Fibroblast of the conjunctiva (primary cell): Measurements from ENCODE around the gene MVP.
"Not testable (repeated sequence)": the region's sequence is repeated elsewhere in the genome, so short reads cannot be mapped to it uniquely, and the experiment has no call there.

Experiments
- DNase-seq: peaks from one replicate; pipeline ENCODE4 v3.0.0-alpha.2; 2010; ENCODE audit warnings: low read depth

Gene MVP

DNA sequence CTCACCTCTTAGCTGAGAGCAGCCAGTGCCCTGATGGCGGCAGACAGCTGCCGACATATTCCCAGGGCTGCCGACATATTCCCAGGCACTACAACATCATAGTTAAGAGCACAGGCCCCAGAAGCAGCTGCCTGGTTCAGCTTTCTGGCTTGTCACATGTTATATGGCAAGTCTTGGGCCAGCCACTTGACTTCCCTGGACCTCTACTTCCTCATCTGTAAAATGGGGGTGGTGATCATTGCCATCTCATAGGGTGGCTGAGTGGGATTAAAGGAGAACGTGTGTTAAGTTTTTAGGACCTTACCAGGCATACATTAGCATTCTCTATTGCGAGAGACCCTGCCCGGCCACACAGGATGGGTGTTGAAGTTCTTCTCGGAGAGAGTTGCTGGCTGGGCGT lies 23.7 kb downstream of the MVP start:
- DNase-seq, result no peak

DNA sequence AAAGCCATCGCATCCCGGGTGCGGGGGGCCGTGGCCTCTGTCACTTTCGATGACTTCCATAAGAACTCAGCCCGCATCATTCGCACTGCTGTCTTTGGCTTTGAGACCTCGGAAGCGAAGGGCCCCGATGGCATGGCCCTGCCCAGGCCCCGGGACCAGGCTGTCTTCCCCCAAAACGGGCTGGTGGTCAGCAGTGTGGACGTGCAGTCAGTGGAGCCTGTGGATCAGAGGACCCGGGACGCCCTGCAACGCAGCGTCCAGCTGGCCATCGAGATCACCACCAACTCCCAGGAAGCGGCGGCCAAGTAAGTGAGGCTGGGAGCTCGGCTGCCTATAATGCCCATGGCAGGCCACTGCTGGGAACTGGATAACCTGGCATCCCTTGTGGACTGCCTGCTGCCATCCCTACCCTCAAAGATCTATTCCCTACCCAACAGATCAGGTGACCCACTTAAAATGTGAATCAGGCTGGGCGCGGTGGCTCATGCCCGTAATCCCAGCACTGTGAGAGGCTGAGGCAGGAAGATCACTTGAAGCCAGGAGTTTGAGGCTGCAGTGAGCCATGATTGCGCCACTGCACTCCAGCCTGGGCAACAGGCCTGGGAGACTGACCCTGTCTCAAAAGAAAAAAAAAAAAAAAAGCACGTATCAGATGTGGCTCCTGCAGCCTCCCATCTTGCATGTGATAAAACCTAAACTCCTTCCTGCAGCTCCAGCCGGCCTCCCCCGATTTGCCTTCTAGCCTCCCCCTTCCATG lies 24.5 kb downstream of the MVP start:
- DNase-seq, result no peak

DNA sequence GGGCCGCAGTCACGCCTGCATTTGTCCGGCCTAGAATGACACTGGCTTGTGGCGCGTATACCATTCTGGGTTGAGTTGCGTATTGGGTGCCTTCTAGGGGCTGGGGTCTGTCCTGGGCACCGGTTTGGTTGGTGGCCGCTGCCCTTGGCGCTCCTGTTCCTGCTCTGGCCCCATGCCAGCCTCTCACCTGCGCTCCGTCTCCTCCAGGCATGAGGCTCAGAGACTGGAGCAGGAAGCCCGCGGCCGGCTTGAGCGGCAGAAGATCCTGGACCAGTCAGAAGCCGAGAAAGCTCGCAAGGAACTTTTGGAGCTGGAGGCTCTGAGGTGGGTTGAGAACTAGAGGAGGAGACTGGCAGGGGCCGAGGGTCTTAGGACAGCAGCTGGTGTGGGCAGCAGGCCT lies 25.4 kb downstream of the MVP start:
- DNase-seq, result no peak

DNA sequence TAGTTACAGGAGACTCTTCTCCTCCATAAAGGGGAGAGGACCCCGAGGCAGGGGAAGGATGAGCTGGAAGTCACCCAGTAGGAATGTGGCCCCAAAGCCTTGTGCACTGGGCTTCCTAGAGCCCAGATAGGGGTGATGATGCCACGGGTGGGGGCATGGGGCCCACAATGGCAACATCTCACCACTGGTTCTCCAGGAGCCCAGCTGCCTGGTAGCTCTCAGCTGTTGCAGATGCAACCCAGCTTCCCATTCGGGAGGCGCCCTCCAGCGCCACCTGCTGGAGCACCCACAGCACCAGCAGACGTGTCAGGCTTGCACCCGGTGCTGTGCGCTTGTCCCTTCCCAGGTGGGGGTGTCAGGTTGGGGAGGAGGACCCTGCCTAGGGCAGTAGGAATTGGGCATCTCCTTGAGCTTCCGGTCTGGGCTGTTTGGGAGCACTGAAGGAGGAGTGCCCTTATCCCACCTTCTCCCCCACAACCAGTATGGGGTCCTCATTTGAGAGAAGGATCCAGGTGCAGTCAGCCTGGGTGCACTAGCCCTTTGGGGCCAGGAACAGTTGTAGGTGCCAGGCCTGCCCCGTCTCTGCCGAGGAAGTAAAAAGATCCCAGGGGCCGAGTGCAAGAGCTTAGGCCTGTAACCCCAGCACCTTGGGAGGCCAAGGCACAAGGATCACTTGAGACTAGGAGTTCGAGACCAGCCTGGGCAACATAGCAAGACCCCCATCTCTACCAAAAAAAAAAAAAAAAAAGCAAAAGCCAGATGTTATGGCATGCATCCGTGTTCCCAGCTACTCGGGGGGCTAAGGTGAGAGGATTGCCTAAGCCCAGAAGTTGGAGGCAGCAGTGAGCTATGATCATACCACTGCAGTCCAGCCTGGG lies 28.4 kb downstream of the MVP start:
- peak; percentile 49 for DNase-seq

DNA sequence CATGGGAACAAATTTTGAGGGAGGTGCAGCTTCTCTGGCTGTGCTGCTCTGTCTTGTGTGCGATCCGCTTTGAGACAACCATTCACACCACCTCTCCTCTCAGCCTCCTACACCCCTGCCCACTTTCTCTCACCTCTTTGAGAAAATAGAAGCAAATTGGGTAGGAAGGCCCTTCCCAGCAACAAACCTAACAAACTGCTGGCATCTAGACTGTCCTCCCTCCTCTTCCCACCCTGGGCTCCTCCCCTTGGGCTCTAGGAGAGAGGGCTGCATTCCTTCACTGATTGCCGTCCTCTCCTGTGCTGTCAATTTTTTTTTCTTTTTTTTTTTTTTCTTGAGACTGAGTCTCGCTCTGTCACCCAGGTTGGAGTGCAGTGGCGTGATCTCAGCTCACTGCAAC lies 29.2 kb downstream of the MVP start:
- no peak for DNase-seq

DNA sequence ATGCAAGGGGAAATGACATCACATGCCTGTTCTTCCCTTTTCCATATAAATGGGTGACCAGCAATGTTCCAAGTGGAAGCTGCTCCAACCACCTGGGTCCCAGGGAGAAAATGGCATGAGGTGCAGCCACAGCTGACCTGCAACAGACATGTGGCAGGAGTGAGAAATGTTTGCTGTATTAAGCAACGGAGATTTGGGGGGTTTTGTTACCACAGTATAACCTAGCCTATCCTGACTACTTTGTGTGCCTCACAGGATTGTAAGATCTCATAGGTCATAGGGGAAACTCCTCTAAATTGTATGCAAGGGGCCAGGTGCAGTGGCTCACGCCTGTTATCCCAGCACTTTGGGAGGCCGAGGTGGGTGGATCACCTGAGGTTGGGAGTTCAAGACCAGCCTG lies 30.7 kb downstream of the MVP start:
- no peak for DNase-seq

DNA sequence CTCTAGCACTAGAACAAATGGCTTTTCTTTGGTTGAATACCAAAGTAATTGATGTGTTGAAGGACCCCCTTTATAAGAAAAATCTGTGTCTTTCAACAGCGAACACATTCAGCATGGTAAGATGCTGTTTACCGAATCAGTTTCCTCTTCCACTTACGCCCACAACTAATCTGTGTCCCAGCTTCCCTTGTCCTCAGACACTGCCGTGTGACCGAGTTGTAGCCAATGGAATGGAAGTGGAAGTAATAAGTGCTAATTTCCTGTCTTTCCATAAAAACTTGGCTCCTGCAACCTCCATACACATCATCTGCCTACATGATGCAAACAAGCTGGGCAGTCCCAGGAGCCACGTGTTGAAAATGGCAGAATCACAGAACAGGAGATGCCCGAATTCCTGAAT lies 32.4 kb downstream of the MVP start:
- DNase-seq, result peak; percentile 48

DNA sequence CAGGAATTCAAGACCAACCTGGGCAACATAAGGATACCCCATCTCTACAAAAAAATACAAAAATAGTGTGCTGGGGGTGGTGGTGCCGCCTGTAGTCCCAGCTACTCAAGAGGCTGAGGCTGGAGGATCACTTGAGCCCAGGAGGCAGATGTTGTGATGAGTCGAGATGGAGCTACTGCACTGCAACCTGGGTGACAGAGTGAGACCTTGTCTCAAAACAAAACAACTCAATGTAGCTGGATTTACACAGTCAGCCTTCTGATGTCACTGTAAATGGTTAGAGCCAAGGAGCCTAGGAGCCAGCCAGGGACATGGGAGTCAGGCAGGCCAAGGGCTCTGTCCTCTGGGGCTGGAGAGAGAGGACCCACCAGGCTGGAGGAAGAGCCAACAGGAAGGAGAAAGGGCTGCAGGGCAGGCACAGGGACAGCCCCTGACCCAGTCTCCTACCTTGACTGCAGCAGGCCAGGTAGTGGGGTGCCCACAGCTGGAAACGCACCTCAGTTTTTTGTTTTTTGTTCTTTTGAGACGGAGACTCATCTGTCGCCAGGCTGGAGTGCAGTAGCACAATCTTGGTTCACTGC lies 34.3 kb downstream of the MVP start:
- DNase-seq, result no peak

DNA sequence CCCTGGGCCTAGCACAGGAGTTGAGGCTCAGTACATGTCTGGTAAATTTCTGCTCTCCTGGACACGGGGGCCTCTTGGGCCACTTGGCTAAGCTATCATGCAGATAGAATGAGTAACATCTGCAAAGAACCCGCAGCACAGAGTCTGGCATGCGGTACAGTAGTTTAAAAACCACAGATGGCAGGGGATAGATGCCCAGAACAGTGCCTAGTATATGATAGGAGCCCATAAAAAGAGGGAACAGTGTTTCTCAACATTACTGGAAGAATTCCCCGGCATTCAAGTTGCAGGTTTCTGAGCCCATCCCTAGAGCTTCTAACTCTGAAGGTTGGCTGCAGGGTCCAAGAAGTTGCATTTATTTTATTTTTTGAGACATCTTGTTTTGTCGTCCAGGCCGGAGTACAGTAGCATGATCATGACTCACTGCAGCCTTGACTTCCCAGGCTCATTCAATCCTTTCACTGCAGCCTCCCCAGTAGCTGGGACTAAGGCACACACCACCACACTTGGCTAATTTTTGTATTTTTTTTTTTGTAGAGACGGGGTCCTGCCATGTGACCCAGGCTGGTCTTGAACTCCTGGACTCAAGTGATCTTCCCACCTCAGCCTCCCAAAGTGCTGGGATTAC lies 37.0 kb downstream of the MVP start:
- peak; percentile 31 for DNase-seq

DNA sequence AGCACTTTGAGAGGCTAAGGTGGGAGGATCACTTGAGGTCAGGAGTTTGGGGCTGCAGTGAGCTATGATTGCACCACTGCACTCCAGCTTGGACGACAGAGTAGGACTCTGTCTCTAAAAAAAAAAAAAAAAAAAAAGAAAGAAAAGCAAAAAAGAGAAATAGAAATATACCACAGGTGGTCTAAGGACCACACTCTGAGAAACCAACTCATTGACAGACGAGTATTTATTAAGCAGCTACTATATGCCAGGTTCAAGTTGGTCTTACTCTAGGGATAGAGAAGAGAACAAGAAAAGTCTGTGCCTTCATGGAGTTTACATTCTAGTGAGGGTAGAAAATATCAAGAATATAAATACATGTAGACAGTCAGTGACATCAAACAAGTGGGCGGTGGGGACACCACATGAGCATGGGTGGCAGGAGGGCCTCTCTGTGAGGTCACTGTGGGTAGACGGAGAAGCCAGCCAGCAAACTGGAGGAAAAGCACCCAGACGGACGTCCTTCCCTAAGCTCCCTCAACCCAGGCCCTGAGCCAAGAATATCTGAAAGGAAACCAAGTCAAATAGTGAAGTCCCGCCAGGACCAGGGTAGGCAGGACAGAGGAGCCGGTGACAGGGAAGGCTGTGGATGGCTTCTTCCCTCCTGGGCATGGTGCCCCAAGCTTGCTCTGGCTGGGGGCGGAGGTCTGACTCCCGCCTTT lies 38.0 kb downstream of the MVP start:
- no peak for DNase-seq

DNA sequence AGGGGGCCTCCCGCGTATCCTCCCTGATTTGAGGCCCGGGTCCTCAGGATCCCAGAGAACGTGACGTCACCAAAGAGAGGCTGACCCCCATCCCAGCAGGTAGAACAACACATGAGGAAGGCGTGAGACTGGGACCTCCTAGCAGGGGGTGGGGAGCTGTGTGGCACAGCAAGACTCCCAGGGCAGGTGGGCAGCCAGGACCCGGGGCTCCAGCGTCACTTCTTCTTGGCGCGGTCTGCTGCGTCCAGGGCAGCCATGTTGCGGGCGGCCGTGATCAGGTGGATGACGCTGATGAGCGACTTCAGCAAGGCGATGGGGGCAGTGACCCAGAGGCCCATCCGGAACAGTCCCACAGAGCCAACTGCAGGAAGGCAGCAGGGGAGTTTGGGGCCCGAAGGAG lies 38.7 kb downstream of the MVP start:
- no peak for DNase-seq

DNA sequence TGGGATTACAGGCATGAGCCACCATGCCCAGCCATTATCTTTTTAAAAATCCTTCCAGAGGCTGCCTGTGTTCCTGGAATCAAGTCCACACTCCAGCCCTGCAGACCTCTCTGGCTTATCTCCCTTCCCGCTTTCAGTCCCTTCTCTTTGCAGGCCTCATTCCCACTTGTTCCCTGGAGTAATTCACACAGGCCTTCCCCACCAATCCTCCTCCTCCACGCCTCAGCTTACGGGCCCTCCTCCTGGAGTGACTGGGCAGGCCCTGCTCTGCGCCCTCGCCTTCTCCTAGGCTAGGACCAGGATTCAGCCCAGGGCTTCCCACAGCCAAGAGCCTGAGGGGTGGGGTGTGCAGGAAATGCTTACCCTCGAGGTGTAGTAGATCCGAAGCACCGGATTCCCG lies 40.0 kb downstream of the MVP start:
- no peak for DNase-seq

DNA sequence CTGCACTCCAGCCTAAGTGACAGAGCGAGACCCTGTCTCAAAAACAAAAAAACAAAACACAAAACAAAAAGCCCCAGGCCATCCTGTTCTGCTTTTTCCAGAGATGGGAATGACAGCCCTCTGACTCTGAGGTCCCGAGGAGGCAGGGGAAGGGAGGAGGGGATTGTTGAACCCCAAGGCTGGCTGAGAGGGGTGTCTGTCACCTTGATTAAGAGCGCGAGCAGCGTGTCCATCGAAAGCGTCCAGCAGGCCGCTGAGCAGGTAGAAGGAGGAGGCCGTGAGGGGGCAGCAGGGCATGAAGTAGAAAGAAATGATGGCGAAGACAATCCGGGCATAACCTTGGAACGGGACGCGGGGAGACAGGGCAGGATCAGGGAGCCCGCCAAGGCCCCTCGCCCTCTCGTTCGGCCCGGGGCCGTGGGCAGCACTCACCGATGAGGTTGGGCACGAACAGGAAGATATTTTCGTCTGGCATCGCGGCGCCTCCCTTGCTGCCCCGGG lies 42.2 kb downstream of the MVP start:
- no peak for DNase-seq

DNA sequence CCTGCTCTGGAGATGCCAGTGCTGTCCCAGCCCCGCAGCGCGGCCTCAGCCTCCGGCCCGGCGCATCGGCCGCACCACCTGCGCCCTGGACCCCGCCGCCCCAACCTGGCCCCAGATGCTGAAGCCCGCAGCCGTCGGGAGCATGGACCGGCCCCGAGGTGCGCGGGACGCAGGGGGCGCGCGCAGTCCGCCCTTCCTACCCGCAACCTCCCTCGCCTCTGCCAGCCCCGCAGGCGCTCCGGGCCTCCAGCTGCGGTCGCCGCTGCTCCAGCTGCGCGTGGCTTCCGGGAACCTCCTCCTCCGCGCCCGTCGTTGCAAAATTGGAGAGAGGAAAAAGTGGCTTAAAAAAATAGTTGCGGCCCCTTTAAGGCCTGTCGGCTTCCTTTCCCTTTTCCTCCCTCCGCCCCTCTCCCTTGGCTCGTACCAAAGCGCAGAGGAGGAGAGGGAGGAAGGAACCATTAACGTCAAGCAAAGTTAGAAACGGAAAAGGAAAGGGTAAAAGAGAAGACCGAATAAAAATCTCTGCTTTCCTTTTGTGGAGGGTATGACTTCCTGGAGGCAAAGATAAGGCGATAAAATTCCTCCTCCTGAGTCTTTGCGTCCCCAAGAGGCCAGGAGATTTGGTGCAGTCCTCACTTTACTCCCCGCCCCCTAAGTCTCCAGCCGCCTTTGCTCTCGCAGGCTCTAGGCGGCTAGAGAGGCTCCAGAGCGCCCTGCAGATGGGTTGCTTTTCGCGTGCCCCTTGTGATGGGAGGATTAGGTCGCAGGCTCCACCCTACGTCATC lies 42.8 kb downstream of the MVP start, which contains the start of gene CDIPT:
CDIPT (minus strand) TSS at position 343 of the 785 bp plus-strand sequence. CDS start 369 bp downstream, outside the sequence.
- peak; percentile 94 for DNase-seq

DNA sequence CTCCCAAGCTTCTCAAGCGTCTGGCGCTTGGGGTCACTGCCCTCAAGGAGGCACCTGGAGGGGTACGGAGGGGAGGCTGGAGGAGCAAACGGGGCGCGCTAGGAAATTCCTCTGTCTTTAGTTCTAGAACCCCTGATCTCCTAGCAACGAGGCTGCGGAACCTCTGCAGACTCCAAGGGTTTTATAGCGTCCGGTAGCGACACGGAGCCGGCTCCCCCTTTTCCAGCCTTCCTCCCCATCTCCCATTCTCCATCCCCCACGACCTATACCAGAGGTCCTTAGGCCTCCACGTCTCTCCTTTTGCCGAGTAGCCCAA lies 43.4 kb downstream of the MVP start:
- no peak for DNase-seq

DNA sequence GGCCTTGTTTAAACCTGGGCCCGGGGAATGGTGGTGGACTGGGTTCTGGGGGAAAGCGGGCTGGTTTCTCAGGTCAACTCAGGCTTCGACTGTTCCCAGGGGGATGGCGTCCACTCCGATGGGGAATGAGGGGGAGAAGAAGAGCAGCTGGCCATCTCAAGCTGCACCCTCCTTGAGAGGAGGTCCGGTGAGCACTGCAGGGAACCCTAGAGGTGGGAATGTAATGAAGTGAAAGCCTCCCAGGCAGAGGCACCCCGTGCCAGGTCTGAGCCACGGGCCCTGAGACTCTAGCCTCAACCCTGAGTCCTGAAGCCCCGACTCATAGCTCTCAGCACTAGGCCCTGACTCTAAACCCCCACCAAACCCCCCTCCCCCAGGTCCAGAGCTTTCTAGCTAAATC lies 43.9 kb downstream of the MVP start:
- no peak for DNase-seq

DNA sequence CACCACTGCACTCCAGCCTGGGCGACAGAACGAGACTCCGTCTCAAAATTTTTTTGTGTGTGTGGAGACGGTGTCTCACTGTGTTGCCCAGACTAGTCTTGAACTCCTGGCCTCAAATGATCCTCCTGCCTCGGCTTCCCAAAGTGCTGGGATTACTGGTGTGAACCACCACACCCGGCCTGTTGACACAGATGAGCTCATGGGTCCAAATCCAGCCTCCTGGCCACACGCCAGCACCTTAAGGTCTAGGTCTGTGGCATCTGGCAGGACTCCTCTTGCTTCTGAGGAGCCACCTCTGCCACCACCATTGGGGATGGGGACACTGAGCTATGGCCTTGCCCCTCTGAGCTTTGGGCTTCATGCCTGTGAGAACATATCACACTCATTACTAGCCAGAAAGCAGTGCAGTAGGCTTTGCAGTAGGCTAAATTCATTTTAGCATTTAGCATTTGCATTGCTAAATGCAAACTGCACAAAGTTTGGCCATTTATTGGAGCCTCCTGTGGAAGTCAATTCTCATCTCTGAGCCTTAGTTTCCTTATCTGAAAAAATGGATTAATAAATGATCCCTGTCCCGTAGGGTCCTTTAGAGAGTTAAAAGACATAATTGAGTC lies 48.2 kb downstream of the MVP start:
- no peak for DNase-seq

DNA sequence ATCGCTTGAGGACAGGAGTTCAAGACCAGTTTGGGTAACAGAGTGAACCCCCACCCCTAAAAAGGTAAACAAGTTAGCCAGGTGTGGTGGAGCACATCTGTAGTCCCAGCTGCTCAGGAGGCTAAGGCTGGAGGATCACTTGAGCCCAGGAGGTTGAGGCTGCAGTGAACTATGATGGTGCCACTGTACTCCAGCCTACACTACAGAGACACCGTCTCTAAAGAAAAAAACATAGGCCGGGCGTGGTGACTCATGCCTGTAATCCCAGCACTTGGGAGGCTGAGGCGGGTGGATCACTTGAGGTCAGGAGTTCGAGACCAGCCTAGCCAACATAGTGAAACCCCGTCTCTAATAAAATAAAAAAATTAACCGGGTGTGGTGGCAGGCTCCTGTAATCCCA lies 48.8 kb downstream of the MVP start:
- not testable (repeated sequence) for DNase-seq

DNA sequence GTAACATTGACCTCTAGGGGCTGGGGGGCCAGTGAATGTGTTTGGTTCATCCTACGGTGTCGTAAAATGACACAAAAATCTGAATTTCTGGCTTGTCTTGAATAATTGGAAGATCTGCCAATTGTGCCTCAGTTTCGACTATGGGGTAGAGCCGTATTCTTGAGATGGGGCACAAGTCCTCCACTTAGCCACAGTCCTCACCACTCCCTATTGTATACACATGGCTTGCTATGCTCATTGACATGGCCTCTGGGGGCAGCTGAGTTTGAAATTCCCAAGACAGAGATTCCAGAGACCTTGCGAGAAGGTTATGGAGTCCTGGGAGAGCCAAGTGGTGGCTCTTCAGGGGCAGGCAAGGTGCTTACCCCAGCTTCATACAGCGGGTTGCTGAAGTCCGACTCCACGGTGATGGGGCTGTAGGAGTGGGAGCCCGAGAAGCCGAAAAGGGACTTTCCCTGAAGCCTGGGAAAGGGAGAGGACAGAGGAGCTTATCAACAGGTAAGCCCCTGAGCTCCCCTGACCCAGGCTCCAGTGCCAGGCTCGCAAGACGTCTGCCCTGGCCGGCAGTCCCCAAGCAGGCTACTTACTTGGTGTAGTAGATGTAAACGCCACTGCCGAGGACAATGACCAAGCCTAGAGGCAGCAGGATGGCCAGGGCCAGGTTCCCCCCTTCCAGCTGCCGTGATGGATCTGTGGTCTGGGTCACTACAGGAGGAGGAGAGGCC lies 51.7 kb downstream of the MVP start:
- no peak for DNase-seq

DNA sequence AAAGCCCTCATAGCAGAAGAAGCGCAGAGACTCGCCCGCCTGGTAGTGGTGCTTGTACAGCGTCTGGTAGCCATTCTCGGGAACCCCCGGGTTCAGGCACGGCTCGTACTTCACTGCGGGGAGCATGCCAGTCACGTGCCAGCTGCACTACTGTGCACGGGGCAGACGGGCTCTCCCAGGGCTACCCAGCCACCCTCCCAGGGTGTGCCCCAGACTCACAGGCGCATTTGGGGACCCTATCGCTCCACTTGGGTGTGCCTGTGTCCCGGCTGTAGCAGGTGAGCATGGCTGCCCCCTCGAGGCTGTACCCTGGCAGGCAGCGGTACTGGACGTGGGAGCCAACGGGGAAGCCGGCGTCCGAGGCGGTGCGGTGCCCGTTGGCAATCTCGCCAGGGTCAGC lies 53.1 kb downstream of the MVP start:
- DNase-seq, result no peak
